ENCODE measurements around the gene MBNL1. TPM values are rescaled to one million over a fixed set of nuclear protein-coding genes. Genes with fewer than 3 reads are reported as not detected.
A peak's percentile ranks its signal among the peaks of the same experiment; 100 is the strongest.

MBNL1 gene
- total RNA-seq, 1 donor, result 465 TPM

DNA sequence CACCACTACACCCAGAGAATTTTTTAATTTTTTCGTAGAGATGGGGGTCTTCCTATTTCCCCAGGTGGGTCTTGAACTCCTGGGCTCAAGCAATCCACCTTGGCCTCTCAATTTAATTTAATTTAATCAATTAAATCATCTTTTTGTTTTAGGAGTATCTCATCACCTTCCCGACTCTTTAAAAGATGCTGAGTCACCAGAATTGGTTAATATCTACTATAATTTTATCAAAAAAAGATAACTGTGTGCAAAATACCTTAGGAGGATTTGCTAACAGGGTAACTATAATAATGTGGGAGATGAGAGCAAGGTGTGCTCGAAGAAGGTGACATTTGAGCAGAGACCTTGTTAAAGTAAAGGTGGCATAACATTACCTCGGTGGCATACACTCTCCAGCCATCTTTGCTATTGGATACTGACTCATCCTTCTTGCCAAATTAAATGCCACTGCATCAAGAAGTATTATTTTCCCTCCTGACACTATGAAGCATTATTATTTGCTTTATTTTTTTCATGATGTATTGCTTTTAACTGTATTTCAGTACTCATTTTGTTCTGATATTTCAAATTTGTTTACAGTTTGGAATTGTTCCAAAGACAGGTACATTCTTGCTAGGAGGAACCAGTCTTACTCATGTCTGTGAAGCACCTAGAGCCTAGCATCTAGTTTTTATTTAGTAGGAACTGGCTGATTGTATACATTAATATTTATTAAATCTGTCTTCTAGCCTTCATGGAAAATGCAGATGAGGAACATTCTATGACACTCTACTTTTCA, 200.7 kb downstream of the MBNL1 start:
- TF ChIP-seq, protein P1, sequence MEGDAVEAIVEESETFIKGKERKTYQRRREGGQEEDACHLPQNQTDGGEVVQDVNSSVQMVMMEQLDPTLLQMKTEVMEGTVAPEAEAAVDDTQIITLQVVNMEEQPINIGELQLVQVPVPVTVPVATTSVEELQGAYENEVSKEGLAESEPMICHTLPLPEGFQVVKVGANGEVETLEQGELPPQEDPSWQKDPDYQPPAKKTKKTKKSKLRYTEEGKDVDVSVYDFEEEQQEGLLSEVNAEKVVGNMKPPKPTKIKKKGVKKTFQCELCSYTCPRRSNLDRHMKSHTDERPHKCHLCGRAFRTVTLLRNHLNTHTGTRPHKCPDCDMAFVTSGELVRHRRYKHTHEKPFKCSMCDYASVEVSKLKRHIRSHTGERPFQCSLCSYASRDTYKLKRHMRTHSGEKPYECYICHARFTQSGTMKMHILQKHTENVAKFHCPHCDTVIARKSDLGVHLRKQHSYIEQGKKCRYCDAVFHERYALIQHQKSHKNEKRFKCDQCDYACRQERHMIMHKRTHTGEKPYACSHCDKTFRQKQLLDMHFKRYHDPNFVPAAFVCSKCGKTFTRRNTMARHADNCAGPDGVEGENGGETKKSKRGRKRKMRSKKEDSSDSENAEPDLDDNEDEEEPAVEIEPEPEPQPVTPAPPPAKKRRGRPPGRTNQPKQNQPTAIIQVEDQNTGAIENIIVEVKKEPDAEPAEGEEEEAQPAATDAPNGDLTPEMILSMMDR (IDR thresholded peaks at IDR 0.05; ENCODE audit: insufficient read depth, low read length), result no peak
- DNase-seq (ENCODE audit: low read depth), result no peak
- H3K4me3 ChIP-seq (ENCODE audit: low read depth, low read length), result no peak overlapping the region

DNA sequence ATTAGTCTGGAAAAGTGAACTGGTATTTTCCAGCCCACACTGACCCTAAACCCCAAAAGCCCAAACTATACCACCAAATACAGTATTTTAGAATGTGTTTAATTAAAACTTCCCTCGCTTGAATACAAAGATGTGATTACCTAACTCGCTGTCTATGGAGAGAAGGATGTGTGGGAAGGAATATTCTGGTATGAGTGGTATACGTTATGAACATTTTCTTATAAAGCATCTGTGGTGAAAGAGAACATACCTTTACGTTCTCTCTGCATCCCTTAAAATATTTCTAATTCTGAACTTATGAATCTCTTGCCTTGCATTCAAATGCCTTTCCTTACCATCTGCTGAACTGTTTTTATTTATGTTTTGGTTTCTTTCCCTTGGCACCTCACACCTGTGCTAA, 201.4 kb downstream of the MBNL1 start:
- H3K4me3 ChIP-seq (ENCODE audit: low read depth, low read length), result no peak overlapping the region
- TF ChIP-seq, protein P1 (IDR thresholded peaks at IDR 0.05; ENCODE audit: insufficient read depth, low read length), result no peak
- DNase-seq (ENCODE audit: low read depth), result no peak

DNA sequence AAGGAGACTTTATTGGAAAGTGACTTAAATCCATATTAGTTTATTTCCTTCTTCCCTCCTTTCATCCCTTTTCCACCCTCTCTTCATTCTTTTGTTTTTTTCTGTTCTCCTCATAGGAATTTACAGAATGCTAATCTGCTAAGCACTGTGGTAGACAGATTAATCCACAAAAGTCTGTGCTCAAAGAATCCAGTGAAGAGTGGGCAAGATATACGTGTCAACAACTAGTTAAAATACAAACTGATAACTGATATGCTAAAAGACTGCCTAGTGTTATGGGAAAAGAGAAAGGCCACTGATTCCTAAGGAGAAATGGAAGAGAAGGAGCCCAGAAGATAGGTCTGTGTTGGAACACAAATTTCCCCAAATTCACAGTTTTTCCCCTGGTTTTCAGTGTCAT, 202.2 kb downstream of the MBNL1 start:
- TF ChIP-seq, protein P1 (IDR thresholded peaks at IDR 0.05; ENCODE audit: insufficient read depth, low read length), result no peak

DNA sequence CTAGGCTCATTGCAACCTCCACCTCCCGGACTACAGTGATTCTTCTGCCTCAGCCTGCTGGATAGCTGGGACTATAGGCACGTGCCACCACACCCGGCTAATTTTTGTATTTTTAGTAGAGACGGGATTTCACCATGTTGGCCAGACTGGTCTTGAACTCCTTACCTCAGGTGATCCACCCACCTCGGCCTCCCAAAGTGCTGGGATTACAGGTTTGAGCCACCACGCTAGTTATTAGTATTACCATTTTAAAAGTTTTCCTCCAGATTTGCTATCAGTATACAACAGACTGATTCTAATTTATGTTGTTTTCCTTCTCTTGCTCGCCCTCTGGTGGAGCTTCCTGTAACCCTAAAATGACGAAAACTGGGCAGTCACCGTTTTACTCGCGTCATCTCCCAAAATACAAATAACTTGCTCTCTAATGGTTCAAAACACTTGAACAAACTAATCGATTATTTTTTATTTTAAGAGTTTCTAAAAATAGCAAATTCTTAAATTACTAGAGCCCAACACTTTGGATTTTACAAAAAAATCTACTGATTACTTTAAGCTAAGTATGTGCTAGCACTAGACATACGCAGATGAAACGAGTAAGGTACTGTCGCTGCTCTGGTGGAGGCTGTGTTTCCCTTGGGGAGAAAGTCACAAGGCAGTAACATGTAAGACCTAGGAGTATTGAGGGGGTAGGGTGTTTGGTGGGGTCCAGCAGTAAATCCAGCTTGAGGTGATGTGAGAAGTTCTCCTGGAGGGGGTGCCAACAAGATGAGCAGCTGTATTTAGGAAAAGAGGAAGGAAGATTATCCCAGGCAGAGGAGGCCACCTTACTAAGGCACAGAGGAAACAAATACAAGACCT, 203.3 kb downstream of the MBNL1 start:
- TF ChIP-seq, protein P1 (IDR thresholded peaks at IDR 0.05; ENCODE audit: insufficient read depth, low read length), result peak; percentile 75
- peak; percentile 79 for DNase-seq (ENCODE audit: low read depth)
- H3K4me3 ChIP-seq (ENCODE audit: low read depth, low read length), result no peak overlapping the region

More for the DNA sequence above, 202.2 kb downstream of the MBNL1 start:
- no peak overlapping the region for H3K4me3 ChIP-seq (ENCODE audit: low read depth, low read length)
- no peak for DNase-seq (ENCODE audit: low read depth)

DNA sequence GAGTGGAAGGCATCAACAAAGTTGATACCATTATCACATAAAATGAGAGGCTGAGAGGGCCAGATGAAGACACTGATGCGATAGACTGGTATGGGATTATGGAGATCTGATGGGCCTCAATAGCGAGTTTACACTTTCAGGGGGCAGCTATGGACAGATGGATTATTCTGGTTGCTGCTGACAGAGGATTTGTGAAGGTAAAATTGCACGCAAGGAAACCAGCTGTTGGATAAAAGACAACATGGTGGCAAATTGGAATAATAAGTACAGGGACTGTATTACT, 203.9 kb downstream of the MBNL1 start:
- no peak for DNase-seq (ENCODE audit: low read depth)
- no peak overlapping the region for H3K4me3 ChIP-seq (ENCODE audit: low read depth, low read length)
- TF ChIP-seq, protein P1 (IDR thresholded peaks at IDR 0.05; ENCODE audit: insufficient read depth, low read length), result no peak

- no peak overlapping the region for H3K4me3 ChIP-seq (ENCODE audit: low read depth, low read length)
- peak; percentile 90 for DNase-seq (ENCODE audit: low read depth)
- TF ChIP-seq, protein P1 (IDR thresholded peaks at IDR 0.05; ENCODE audit: insufficient read depth, low read length), result peak; percentile 68
These were observed 205.9 kb downstream of the MBNL1 start for GRCh38 chr3:152474585-152474984.

Measured in fibroblast of the aortic adventitia (primary cell).